HCT116 (cell line): Measurements from ENCODE around the gene GRIN2C. TPM values are rescaled to one million over a fixed set of nuclear protein-coding genes. Genes with fewer than 3 reads are reported as not detected.

Experiments
- ATAC-seq: fragments of 200-7000 bp; cut with Tn5 transposase; 2 replicates; pipeline ENCODE4 v1.9.1; 2020; ENCODE audit warnings: mild to moderate bottlenecking, moderate library complexity
- BruUV-seq: library from RNA; stranded (reverse); fragments of 400-500 nt; replicated peaks from 2 replicates; lab custom pipeline; 2021; lab: Mats Ljungman, UMichigan
- CTCF ChIA-PET: fragments of 300-600 bp; sonication (Branson Sonifier 250); formaldehyde crosslinking; loops from one replicate; lab custom pipeline; 2021; ENCODE audit warnings: antibody characterized with exemption; lab: Charles Lee
- POLR2A ChIA-PET: fragments of 300-600, 350-600 bp; sonication (Branson Sonifier 250); formaldehyde crosslinking; loops from one replicate; lab custom pipeline; 2021; ENCODE audit warnings: antibody characterized with exemption; lab: Charles Lee
- RAD21 ChIA-PET, 2 experiments: fragments of 300-600 bp; sonication (Branson Sonifier 250); formaldehyde crosslinking; loops; one replicate each; lab custom pipeline; 2023; ENCODE audit warnings: low total read pairs in 2 of 2; ENCODE audit not compliant: uncharacterized antibody in 2 of 2, unreplicated experiment in 2 of 2, low non-redundant PET in 1 of 2; lab: Charles Lee
- DNase-seq: peaks from one replicate; pipeline ENCODE4 v3.0.0-alpha.2; 2010; ENCODE audit warnings: low read depth, low spot score
- H2AFZ ChIP-seq: fragments of 200-600 bp; shearing (Covaris generic), sonication (generic); 2 replicates; pipeline ENCODE4 v1.6.1; 2017; ENCODE audit warnings: low read depth, mixed run types, mixed read lengths, antibody characterized with exemption, low read length; ENCODE audit not compliant: poor library complexity, severe bottlenecking
- H3K27ac ChIP-seq: 2 replicates; pipeline ENCODE4 v1.5.1; 2012; ENCODE audit warnings: low read depth, low read length
- H3K27me3 ChIP-seq: fragments of 200-600 bp; sonication (generic); 2 replicates; pipeline ENCODE4 v1.6.1; 2016; ENCODE audit warnings: mixed run types, low read length, mixed read lengths; ENCODE audit not compliant: insufficient read depth
- H3K36me3 ChIP-seq, 2 experiments: fragments of 200-500 bp in 1 of 2; fragments of 200-600 bp in 1 of 2; sonication (Bioruptor generic) in 1 of 2; sonication (generic) in 1 of 2; 2 replicates each; pipeline versions ENCODE4 v1.5.1 to v1.6.1; 2014 to 2016; ENCODE audit warnings: low read length in 2 of 2, inconsistent platforms in 1 of 2, mixed read lengths in 1 of 2, mixed run types in 1 of 2; ENCODE audit not compliant: insufficient read depth in 2 of 2, control insufficient read depth in 1 of 2
- H3K4me1 ChIP-seq, 2 experiments: fragments of 200-600 bp in 1 of 2; sonication (generic) in 1 of 2; 2 replicates each; pipeline versions ENCODE4 v1.5.1 to v1.6.1; 2012 to 2017; ENCODE audit warnings: low read length in 2 of 2, inconsistent platforms in 1 of 2, mild to moderate bottlenecking in 1 of 2, mixed read lengths in 1 of 2, mixed run types in 1 of 2, moderate library complexity in 1 of 2; ENCODE audit not compliant: insufficient read depth in 2 of 2, control insufficient read depth in 1 of 2
- H3K4me2 ChIP-seq: fragments of 200-600 bp; sonication (generic); 2 replicates; pipeline ENCODE4 v1.6.1; 2017; ENCODE audit warnings: mixed run types, low read length, mixed read lengths
- H3K4me3 ChIP-seq, 2 experiments: fragments of 200-600 bp in 1 of 2; sonication (generic) in 1 of 2; replicated peaks in 1 of 2; 2 replicates each; pipeline ENCODE4 v1.5.1; 2011 to 2016; ENCODE audit warnings: low read length in 2 of 2, control low read depth in 1 of 2, low read depth in 1 of 2, mild to moderate bottlenecking in 1 of 2, mixed read lengths in 1 of 2, mixed run types in 1 of 2
- H3K79me2 ChIP-seq: fragments of 200-600 bp; sonication (generic); 2 replicates; pipeline ENCODE4 v1.6.1; 2017; ENCODE audit warnings: mild to moderate bottlenecking, mixed run types, low read length, moderate library complexity, mixed read lengths; ENCODE audit not compliant: insufficient read depth
- H3K9ac ChIP-seq: fragments of 200-600 bp; sonication (generic); 2 replicates; pipeline ENCODE4 v1.6.1; 2016; ENCODE audit warnings: low read length, mixed read lengths
- H3K9me2 ChIP-seq: fragments of 200-600 bp; sonication (generic), shearing (Covaris generic); 2 replicates; pipeline ENCODE4 v1.6.1; 2017; ENCODE audit warnings: mixed run types, mild to moderate bottlenecking, moderate library complexity; ENCODE audit not compliant: insufficient read depth
- H3K9me3 ChIP-seq, 2 experiments: fragments of 200-500 bp in 1 of 2; fragments of 200-600 bp in 1 of 2; sonication (Bioruptor generic) in 1 of 2; sonication (generic) in 1 of 2; 2 replicates each; pipeline ENCODE4 v1.6.1; 2014 to 2017; ENCODE audit warnings: low read length in 2 of 2, mixed read lengths in 2 of 2, inconsistent platforms in 1 of 2, low read depth in 1 of 2, mild to moderate bottlenecking in 1 of 2, mixed run types in 1 of 2, moderate library complexity in 1 of 2; ENCODE audit not compliant: control insufficient read depth in 1 of 2, insufficient read depth in 1 of 2
- H4K20me1 ChIP-seq: fragments of 200-600 bp; sonication (generic), shearing (Covaris generic); 2 replicates; pipeline ENCODE4 v1.6.1; 2017; ENCODE audit warnings: mixed run types, mild to moderate bottlenecking, moderate library complexity; ENCODE audit not compliant: insufficient read depth
- EZH2phosphoT487 ChIP-seq: fragments of 200-600 bp; IDR thresholded peaks from 2 replicates; pipeline ENCODE4 v1.6.1; 2018; ENCODE audit warnings: antibody characterized with exemption, borderline replicate concordance
- POLR2AphosphoS5 ChIP-seq: IDR thresholded peaks from 2 replicates; pipeline ENCODE4 v1.6.1; 2011; ENCODE audit warnings: mild to moderate bottlenecking, low read depth, low read length, moderate library complexity
- RAD21 ChIP-seq: IDR thresholded peaks from 2 replicates; pipeline ENCODE4 v1.6.1; 2012; ENCODE audit warnings: low read depth, mild to moderate bottlenecking
- SIN3A ChIP-seq: IDR thresholded peaks from 2 replicates; pipeline ENCODE4 v1.6.1; 2012; ENCODE audit warnings: low read depth
- SRF ChIP-seq: IDR thresholded peaks from 2 replicates; pipeline ENCODE4 v1.6.1; 2012; ENCODE audit warnings: low read depth
- TCF7L2 ChIP-seq: IDR thresholded peaks from 2 replicates; pipeline ENCODE4 v1.7.0; 2011; ENCODE audit warnings: borderline replicate concordance, inconsistent platforms; ENCODE audit not compliant: insufficient read depth, insufficient read length; ENCODE audit errors: extremely low read depth
- ZFX ChIP-seq: fragments of 450-650 bp; IDR thresholded peaks from 2 replicates; pipeline ENCODE4 v1.6.1; 2017
- intact Hi-C: fragments of 100-400 bp; cut with micrococcal nuclease; formaldehyde crosslinking; loops from 2 replicates; pipeline ENCODE4 v1.10.0; 2022
- total RNA-seq: library from RNA; stranded (reverse); gene quantifications from one replicate; pipeline ENCODE4 v1.2.1, GENCODE V29; 2021; ENCODE audit not compliant: unreplicated experiment
- TF ChIP-seq, protein P1 (sequence below), 3 experiments: fragments of 200-600 bp in 1 of 3; sonication (generic) in 1 of 3; IDR thresholded peaks in 2 of 3; conservative IDR thresholded peaks in 1 of 3; 2 replicates each; pipeline ENCODE4 v1.5.1; 2012 to 2017; ENCODE audit warnings: low read depth in 2 of 3, low read length in 2 of 3, antibody characterized with exemption in 1 of 3, borderline replicate concordance in 1 of 3, control low read depth in 1 of 3, mild to moderate bottlenecking in 1 of 3, mixed read lengths in 1 of 3, mixed run types in 1 of 3, moderate library complexity in 1 of 3; ENCODE audit not compliant: insufficient read depth in 1 of 3

Gene GRIN2C
- total RNA-seq, 1 experiment from 2014 or later: 2.2 TPM

DNA sequence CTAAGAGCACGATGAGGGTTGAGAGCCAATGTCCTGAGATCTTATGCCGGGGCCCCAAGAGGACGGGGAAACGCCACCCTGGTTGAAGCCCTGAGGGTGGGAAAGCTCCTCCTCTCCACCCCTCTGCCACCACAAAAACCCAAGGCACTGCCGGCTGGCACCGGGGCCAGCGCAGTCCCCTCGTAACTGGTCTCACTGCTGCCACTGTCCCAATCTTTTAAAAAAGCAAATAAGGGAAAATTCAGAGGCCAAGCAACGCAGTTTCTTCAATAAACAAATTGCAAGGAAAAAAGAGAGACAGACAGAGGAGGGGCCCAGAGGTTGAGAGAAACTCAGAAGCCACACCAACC is 6.7 kb downstream of the GRIN2C start:
- H3K36me3 ChIP-seq: no peaks in the 10 kb centered on the region
- H2AFZ ChIP-seq: no peak overlapping the region
- peak overlapping the region; percentile 42 for H3K4me2 ChIP-seq
- no peaks in the 10 kb centered on the region for H3K9me2 ChIP-seq
- no TSS peak for BruUV-seq
- intact Hi-C loops: no loop called here
- H4K20me1 ChIP-seq: no peaks in the 10 kb centered on the region
- no peak overlapping the region for H3K27ac ChIP-seq
- no peak for DNase-seq
- no peaks in the 10 kb centered on the region for H3K79me2 ChIP-seq
- H3K9ac ChIP-seq: no peak overlapping the region
- ChIA-PET RAD21 (no interaction called here), POLR2A (interaction anchor here (1.6 to 1.9 kb wide), 2 partner anchors 16 to 20 kb away, joined by 4 to 10 read pairs; partner anchors contain the start of gene FDXR)
- ATAC-seq: no peak
- no peaks in the 10 kb centered on the region for H3K27me3 ChIP-seq
- H3K4me1 ChIP-seq: peaks cover 0 to 12% of the 10 kb centered on the region in 2 experiments; a peak in 2 of 4 replicates
- no peaks in the 10 kb centered on the region for H3K9me3 ChIP-seq
- TF ChIP-seq SIN3A (no peak), SRF (no peak), RAD21 (no peak), POLR2AphosphoS5 (no peak), EZH2phosphoT487 (no peak)
- TF ChIP-seq, all 23 proteins: peak for 0
- H3K4me3 ChIP-seq: no peak overlapping the region
- CTCF ChIA-PET: interaction anchor here (0.9 to 2.1 kb wide), 4 partner anchors 9 to 62 kb away, joined by 4 to 10 read pairs (median 6); no protein-coding TSS in a partner anchor

DNA sequence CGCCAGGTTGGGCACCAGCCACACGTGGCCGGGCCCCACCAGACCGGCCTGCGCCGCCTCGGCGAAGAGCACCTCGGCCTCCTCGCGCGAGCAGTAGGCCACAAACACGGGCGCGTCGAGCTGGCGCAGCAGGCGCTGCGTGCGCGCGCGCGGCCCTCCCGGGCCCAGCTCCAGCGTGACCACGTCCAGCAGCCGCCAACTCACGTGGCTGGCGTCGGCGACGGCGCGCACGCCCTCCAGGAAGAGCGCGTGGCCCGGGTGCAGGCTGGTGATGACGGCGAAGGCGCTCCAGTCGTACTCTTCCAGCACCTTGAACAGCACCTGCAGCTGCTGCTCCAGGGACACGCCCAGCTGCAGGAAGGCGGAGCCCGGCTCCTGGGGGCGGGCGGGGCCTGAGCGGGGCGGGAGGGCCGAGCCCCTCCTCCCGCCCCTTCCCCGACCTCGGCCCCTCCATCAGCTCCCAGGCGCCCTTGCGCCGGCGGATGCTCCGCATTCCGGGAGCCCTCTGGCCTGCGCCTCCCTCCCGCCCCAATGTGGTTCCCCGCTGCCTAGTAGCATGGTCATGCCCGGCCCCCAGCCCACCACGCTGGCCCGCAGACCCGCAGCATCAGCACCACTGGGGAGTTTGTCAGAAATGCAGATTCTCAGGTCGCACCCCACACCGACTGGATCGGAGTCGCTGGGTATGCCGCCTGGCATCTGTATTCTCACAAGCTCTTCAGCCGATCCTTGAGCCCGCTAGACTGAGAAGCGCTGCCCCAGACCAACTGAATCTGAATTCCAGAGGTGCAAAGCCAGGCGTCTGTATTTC is 7.2 kb downstream of the GRIN2C start:
- POLR2A ChIA-PET: interaction anchor here (1.6 to 1.9 kb wide), 2 partner anchors 17 to 21 kb away, joined by 4 to 10 read pairs; partner anchors contain the start of gene FDXR
- DNase-seq: peak; percentile 27

More for the DNA sequence above, 7.2 kb downstream of the GRIN2C start:
- TF ChIP-seq, protein P1, sequence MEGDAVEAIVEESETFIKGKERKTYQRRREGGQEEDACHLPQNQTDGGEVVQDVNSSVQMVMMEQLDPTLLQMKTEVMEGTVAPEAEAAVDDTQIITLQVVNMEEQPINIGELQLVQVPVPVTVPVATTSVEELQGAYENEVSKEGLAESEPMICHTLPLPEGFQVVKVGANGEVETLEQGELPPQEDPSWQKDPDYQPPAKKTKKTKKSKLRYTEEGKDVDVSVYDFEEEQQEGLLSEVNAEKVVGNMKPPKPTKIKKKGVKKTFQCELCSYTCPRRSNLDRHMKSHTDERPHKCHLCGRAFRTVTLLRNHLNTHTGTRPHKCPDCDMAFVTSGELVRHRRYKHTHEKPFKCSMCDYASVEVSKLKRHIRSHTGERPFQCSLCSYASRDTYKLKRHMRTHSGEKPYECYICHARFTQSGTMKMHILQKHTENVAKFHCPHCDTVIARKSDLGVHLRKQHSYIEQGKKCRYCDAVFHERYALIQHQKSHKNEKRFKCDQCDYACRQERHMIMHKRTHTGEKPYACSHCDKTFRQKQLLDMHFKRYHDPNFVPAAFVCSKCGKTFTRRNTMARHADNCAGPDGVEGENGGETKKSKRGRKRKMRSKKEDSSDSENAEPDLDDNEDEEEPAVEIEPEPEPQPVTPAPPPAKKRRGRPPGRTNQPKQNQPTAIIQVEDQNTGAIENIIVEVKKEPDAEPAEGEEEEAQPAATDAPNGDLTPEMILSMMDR (IDR thresholded peaks at IDR 0.05 in 2 of 3, conservative IDR thresholded peaks at IDR 0.05 in 1 of 3; ENCODE audit: borderline replicate concordance in 1 of 3, insufficient read depth in 1 of 3, low read depth in 2 of 3, low read length in 2 of 3): no peak
- 0 out of 2 replicates have a peak, but pooled peaks have one; percentile 23 for TF ChIP-seq POLR2AphosphoS5
- TF ChIP-seq TCF7L2: no peak
- 0 out of 2 replicates have a peak, but pooled peaks have one; percentile 37 for TF ChIP-seq ZFX
- TF ChIP-seq, all 23 proteins: peak for 2
- no peaks in the 10 kb centered on the region for H3K9me3 ChIP-seq
- no peak overlapping the region for H3K4me3 ChIP-seq
- no peaks in the 10 kb centered on the region for H4K20me1 ChIP-seq
- no TSS peak for BruUV-seq
- ChIA-PET RAD21 (no interaction called here), CTCF (interaction anchor here (0.9 to 2.1 kb wide), 4 partner anchors 10 to 61 kb away, joined by 4 to 10 read pairs (median 6); no protein-coding TSS in a partner anchor)
- H3K36me3 ChIP-seq: no peaks in the 10 kb centered on the region
- no peak overlapping the region for H3K9ac ChIP-seq
- H3K9me2 ChIP-seq: no peaks in the 10 kb centered on the region
- H3K4me1 ChIP-seq: peaks cover 0 to 12% of the 10 kb centered on the region in 2 experiments; a peak in 2 of 4 replicates
- H3K27ac ChIP-seq: no peak overlapping the region
- intact Hi-C loops: no loop called here
- H3K4me2 ChIP-seq: peak overlapping the region; percentile 42
- no peaks in the 10 kb centered on the region for H3K27me3 ChIP-seq
- no peak overlapping the region for H2AFZ ChIP-seq
- ATAC-seq: peak; percentile 82
- no peaks in the 10 kb centered on the region for H3K79me2 ChIP-seq
